Keratinocyte (primary cell): Measurements from ENCODE around the gene CHRNB4.

Source experiments
- EZH2 ChIP-seq: IDR thresholded peaks from one replicate; pipeline ENCODE4 v1.6.1; 2012; ENCODE audit warnings: inconsistent platforms, mild to moderate bottlenecking, low read length, moderate library complexity
- TF ChIP-seq, protein P1 (sequence below), 3 experiments: IDR thresholded peaks in 1 of 3; conservative IDR thresholded peaks in 1 of 3; optimal IDR thresholded peaks in 1 of 3; 2 replicates in 2 of 3; 3 replicates in 1 of 3; pipeline versions ENCODE3 to v1.5.1; 2011; ENCODE audit warnings: low read length in 3 of 3, mild to moderate bottlenecking in 3 of 3, moderate library complexity in 2 of 3, control low read depth in 1 of 3, inconsistent platforms in 1 of 3; ENCODE audit not compliant: insufficient read depth in 2 of 3; ENCODE audit errors: extremely low read depth in 1 of 3

DNA sequence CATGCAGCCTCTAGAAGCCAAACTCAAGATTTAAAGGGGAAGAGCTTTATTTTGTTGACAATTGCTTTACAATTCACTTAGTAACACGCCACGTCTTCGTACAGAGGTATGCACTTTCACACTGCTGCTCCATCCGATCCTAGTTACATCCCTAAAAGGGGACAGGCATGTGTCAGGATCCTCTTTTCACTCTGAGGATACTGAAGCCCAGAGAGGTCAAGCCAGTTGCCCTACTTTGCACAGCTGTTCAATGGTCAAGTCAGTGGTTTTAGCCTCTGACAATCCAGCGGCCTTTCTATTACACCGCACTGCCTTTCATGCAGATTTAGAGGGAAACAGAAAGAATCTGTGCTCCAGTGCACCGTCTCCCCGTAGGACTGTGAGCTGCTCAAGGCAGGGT lies 44.9 kb upstream of the CHRNB4 start:
- no peak for TF ChIP-seq EZH2
- TF ChIP-seq, protein P1, sequence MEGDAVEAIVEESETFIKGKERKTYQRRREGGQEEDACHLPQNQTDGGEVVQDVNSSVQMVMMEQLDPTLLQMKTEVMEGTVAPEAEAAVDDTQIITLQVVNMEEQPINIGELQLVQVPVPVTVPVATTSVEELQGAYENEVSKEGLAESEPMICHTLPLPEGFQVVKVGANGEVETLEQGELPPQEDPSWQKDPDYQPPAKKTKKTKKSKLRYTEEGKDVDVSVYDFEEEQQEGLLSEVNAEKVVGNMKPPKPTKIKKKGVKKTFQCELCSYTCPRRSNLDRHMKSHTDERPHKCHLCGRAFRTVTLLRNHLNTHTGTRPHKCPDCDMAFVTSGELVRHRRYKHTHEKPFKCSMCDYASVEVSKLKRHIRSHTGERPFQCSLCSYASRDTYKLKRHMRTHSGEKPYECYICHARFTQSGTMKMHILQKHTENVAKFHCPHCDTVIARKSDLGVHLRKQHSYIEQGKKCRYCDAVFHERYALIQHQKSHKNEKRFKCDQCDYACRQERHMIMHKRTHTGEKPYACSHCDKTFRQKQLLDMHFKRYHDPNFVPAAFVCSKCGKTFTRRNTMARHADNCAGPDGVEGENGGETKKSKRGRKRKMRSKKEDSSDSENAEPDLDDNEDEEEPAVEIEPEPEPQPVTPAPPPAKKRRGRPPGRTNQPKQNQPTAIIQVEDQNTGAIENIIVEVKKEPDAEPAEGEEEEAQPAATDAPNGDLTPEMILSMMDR (optimal IDR thresholded peaks at IDR 0.05 in 1 of 3, IDR thresholded peaks at IDR 0.05 in 1 of 3, conservative IDR thresholded peaks at IDR 0.05 in 1 of 3; ENCODE audit: extremely low read depth in 1 of 3, insufficient read depth in 2 of 3, low read length in 3 of 3) = no peak
